ENCODE measurements around the gene FKBP5. TPM values are rescaled to one million over a fixed set of nuclear protein-coding genes. Genes with fewer than 3 reads are reported as not detected.

FKBP5 gene
- total and polyA plus RNA-seq, 9 of the 15 experiments (the other 6 are each of a cell fraction or from before 2014, with no cell fraction given) = 32.7 to 151 (median 75.0) TPM

GRCh38 chr6:35731414-35731735 is 42.7 kb upstream of the FKBP5 start (continued):
- TF ChIP-seq CHD7 (IDR thresholded peaks at IDR 0.05; ENCODE audit: low read depth, low read length) = no peak
- TF ChIP-seq ZNF644 (tag; IDR thresholded peaks at IDR 0.05; ENCODE audit: low read depth) = no peak
- no peak for TF ChIP-seq CBX1 (IDR thresholded peaks at IDR 0.05; ENCODE audit: low read depth)
- TF ChIP-seq ZNF436 (CRISPR knock-in tag; IDR thresholded peaks at IDR 0.05) = no peak
- TF ChIP-seq DIDO1 (tag; IDR thresholded peaks at IDR 0.05; ENCODE audit: low read depth) = no peak
- TF ChIP-seq ZNF780A (CRISPR knock-in tag; IDR thresholded peaks at IDR 0.05) = no peak
- TF ChIP-seq ZNF655 (CRISPR knock-in tag; IDR thresholded peaks at IDR 0.05) = no peak
- TF ChIP-seq HNRNPLL (IDR thresholded peaks at IDR 0.05; ENCODE audit: low read depth, low read length, poor library complexity, severe bottlenecking) = no peak
- TF ChIP-seq OTX1 (CRISPR knock-in tag; IDR thresholded peaks at IDR 0.05) = no peak
- no peak for TF ChIP-seq FOXA3 (CRISPR knock-in tag; conservative IDR thresholded peaks at IDR 0.05 in 1 of 2, IDR thresholded peaks at IDR 0.05 in 1 of 2)
- no peak for TF ChIP-seq STAT5A (IDR thresholded peaks at IDR 0.05; ENCODE audit: borderline replicate concordance, low read length)
- TF ChIP-seq CEBPG (CRISPR knock-in tag; IDR thresholded peaks at IDR 0.05) = no peak
- no peak for TF ChIP-seq CEBPG (tag; conservative IDR thresholded peaks at IDR 0.05 in 1 of 2, IDR thresholded peaks at IDR 0.05 in 1 of 2)
- TF ChIP-seq BMI1 (IDR thresholded peaks at IDR 0.05; ENCODE audit: low read length) = 0 out of 2 replicates have a peak, but pooled peaks have one; percentile 38
- TF ChIP-seq JUNB (CRISPR knock-in tag; conservative IDR thresholded peaks at IDR 0.05) = no peak
- no peak for TF ChIP-seq THRA (IDR thresholded peaks at IDR 0.05)
